GM12865 (cell line): ENCODE data around the gene ASB6.

Source experiments
- DNase-seq: peaks from one replicate; pipeline ENCODE4 v3.0.0; 2010; ENCODE audit warnings: low read depth
- H3K4me3 ChIP-seq: 2 replicates; pipeline ENCODE4 v1.5.1; 2011; ENCODE audit warnings: mild to moderate bottlenecking, low read depth, low read length, control low read depth
- CTCF ChIP-seq: IDR thresholded peaks from 2 replicates; pipeline ENCODE4 v1.5.1; 2011; ENCODE audit warnings: low read length, control low read depth, low read depth, inconsistent platforms; ENCODE audit not compliant: insufficient read depth; ENCODE audit errors: missing control alignments

ASB6 gene

GRCh38 chr9:129627556-129628440 lies 14.2 kb downstream of the ASB6 start:
- DNase-seq = no peak
- TF ChIP-seq CTCF = no peak
- peak overlapping the region; percentile 88 for H3K4me3 ChIP-seq

- TF ChIP-seq CTCF = no peak
- peak; percentile 46 for DNase-seq
- peak overlapping the region; percentile 88 for H3K4me3 ChIP-seq
Observed at GRCh38 chr9:129626625-129627284, 15.2 kb downstream of the ASB6 start.

- TF ChIP-seq CTCF = no peak
- peak; percentile 91 for DNase-seq
- peak within 1 kb of the TSS; percentile 88 for H3K4me3 ChIP-seq
Observed at GRCh38 chr9:129626079-129626624, 15.8 kb downstream of the ASB6 start, which contains the start of gene NTMT1. TSS of gene NTMT1 (plus strand) at chr9:129626163. CDS start at chr9:129632704, 6,541 bp downstream.

- no peak for TF ChIP-seq CTCF
- peak; percentile 24 for DNase-seq
- no peak overlapping the region for H3K4me3 ChIP-seq
Observed at GRCh38 chr9:129624947-129625346, 17.0 kb downstream of the ASB6 start.

GRCh38 chr9:129624168-129624759 lies 17.7 kb downstream of the ASB6 start:
- TF ChIP-seq CTCF = peak; percentile 82
- H3K4me3 ChIP-seq = no peak overlapping the region
- DNase-seq = peak; percentile 59

- no peak for DNase-seq
- H3K4me3 ChIP-seq = no peak overlapping the region
- no peak for TF ChIP-seq CTCF
Observed at GRCh38 chr9:129623331-129623730, 18.6 kb downstream of the ASB6 start.
